Globus pallidus (tissue), 1 donor: ENCODE measurements around the gene ABI1.

ENCODE experiments used
- DNase-seq: peaks from one replicate; pipeline ENCODE4 v3.0.0-alpha.2; 2015; ENCODE audit warnings: low spot score

Gene ABI1

DNA sequence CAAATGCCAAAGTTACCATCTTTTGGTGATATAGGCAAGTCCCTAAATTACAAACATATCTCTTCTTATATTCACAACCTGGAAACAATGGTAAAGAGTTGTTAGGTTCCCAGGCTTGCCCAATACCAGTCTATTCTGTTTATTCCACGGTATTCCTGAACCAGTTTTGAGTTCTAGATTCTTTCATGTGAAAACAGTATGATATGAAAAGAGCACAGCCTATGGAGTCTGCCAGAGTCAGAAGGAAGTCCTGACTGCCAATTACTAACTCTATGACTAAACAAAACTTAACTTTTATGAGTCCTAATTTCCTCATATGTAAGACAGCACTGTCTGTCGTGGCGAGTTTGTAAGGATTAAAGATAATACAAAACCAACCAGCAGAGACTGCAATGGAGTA lies 5.6 kb downstream of the ABI1 start:
- no peak for DNase-seq

DNA sequence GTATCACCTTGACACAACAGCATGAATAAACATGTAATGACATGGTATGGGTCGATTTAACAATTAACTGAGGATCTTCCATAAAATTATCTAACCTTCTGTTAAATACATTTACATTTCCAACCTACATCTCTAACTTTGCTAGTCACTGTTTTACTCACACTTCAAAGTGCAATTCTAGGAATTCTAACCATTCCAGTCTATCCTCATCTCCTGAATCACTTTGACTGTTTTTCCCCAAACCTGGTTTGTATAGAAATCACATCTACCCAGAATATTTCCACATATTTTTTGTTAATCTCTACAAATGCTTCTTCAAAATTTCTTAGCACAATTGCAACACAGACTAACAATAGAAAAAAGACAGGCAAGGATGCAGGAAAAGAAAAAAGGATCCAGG lies 6.2 kb downstream of the ABI1 start:
- no peak for DNase-seq

- DNase-seq: no peak
Observed at GRCh38 chr10:26844396-26844975, 16.3 kb downstream of the ABI1 start.

GRCh38 chr10:26843736-26844135 lies 17.0 kb downstream of the ABI1 start:
- DNase-seq: no peak

- DNase-seq: no peak
Observed at GRCh38 chr10:26841733-26842317, 18.9 kb downstream of the ABI1 start.

DNA sequence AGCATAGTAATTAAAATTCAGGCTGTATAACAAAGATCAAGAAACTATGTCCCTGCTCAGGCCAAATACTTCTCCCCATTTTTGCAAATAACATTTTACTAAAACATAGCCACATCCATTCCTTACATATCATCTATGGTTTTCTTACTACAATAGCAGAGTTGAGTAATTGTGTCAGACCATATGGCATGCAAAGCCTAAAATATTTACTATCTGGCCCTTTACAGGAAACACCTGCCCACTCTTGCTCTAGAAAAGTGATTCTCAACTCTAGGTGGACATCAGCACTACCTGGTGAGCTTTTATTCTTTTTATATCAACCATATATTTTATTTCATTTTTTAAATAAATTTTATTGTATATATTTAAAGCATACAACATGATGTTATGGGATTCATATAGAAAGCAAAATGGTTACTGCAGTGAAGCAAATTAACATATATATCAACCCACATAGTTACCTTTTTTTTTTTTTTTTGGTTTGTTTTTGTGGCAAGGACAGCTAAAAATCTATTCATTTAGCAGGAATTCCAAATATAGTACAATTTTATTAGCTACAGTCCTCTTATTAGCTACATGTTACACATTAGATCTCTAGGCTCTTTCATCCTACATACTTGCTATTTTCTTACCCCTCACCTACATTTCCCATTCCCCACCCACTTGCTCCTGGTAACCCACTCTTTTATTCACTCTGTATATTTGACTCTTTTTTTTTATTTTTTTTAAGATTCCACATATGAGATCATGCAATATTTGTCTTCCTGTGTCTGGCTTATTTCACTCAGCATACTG lies 19.6 kb downstream of the ABI1 start:
- DNase-seq: no peak

DNA sequence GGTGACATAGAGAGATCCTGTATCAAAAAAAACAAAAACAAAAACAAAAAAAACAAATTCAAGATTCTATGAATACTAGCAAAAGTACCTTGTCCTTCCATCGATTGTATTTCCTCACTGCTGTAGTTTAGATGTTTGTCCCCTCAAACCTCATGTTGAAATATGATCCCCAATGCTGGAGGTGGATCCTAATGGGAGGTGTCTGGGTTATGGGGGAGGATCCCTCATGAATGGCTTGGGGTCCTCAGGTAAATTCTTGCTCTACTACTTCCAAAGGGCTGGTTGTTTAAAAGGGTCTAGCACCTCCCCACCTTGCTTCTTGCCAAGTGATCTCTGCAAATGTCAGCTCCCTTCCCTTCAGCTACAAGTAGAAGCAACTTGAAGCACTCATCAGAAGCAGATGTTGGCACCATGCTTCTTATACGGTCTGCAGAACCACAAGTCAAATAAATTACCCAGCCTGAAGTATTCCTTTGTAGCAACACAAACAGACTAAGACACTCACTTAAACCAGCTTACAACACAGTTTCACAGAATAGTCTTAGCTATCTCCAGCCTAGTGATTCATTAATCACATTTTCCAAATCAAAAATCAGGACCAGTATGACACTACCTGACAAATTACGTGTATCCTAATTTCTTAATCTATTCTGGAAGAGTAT lies 20.7 kb downstream of the ABI1 start:
- DNase-seq: no peak

GRCh38 chr10:26837139-26837538 lies 23.6 kb downstream of the ABI1 start:
- DNase-seq: no peak

DNA sequence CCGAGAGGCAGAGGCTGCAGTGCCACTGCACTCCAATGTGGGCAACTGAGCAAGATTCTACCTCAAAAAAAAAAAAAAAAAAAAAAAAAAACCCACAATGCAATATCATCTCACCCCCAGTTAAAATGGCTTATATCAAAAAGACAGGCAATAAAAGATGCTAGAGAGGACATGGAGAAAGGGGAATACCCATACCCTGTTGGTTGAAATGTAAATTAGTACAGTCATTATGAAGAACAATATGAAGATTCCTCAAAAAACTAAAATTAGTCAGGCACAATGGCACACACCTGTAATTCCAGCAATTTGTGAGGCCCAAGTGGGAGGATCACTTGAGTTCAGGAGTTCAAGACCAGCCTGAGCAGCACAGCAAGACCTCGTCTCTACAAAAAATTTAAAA lies 25.7 kb downstream of the ABI1 start:
- no peak for DNase-seq

- no peak for DNase-seq
Observed at GRCh38 chr10:26832960-26833359, 27.8 kb downstream of the ABI1 start.

DNA sequence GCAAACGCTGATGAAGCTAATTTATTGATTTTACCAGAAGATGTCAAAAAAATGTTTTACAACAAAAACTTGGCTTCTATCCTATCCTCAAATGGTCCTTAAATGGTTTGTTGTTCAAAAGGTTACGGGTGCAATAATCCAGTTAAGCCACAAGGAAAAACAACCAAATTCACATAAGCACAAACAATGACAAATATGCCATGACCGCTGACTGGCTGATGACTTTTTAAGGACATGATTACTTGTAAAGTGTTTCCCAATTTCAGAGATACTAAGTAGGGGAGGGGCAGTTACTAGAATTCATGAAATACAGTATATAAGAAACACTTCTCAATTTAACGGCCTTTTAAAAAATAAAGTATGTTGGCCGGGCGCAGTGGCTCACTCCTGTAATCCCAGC lies 28.8 kb downstream of the ABI1 start:
- no peak for DNase-seq

DNA sequence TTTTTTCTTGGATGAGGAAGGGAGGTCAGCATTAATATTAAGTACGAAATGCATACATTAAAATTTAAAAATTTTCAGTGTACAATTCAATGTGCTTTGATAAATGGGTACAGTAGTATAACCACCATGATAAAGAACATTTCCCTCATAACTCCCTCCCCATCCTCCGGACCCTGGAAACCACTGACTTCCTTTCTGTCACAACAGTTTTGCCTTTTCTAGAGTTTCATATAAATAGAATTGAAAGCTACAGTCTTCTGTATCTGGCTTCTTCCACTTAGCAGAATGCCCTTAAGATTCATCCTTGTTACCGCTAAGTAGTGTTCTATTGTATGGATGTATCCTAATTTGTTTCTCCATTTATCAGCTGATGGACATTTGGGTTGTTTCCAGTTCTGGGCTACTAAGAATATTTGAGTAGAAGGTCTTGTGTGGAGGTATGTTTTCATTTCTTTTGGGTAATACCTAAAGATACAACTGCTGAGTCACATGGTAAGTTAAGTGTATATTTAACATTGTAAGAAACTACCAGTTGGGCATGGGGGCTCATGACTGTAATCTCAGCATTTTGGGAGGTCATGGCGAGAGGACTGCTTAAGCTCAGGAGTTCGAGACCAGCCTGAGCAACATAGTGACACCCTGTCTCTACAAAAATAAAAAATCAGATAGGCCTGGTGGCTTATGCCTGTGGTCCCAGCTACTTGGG lies 30.8 kb downstream of the ABI1 start:
- no peak for DNase-seq

DNA sequence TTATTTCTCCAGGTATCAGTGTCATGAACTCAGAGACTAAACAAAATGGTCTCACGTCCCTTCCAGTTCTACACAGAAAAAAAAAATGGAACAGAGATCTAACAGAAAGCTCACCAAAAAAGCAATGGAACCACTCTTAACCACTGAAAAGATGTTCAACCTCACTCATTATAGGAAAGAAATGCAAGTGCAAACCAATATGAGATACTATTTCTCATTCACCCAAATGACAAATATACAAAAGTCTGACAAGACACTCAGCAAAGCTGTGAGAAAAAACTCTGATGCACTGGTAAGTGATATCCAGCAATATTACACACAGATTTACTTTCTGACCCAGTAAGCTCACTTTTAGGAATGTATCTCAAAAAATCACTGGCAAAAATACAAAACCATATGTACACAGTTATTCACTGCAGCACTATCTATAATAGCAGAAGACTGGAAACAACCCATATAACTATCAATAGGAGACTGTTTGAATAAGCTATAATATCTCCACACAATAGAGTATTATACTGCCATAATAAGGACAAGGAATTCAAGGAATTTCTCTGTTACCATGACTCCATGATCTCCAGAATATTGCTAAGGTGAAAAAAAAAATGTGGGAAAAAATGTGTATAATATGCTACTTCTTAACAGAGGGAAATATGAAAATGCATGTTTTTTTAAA lies 36.6 kb downstream of the ABI1 start:
- no peak for DNase-seq

- DNase-seq: no peak
Observed at GRCh38 chr10:26821699-26822570, 38.8 kb downstream of the ABI1 start.

GRCh38 chr10:26815500-26815899 lies 45.3 kb downstream of the ABI1 start:
- DNase-seq: no peak

- no peak for DNase-seq
Observed at GRCh38 chr10:26810435-26811026, 50.2 kb downstream of the ABI1 start.

GRCh38 chr10:26809973-26810372 lies 50.8 kb downstream of the ABI1 start:
- no peak for DNase-seq

DNA sequence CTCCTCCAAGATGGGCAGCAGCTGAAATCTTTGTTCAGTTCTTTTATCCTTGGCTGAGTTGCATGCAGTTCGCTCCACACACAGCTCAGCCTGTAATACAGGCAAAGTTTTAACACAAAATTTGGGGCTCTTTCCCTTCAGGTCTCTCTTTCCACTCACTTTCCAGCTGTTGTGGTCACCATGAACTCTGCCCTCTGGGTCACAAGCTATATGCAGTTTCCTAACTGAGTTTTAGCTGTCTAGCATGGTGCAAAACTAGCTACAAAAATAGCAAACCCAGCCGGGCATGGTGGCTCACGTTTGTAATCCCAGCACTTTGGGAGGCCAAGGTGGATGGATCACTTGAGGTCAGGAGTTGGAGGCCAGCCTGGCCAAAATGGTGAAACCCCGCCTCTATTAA lies 53.2 kb downstream of the ABI1 start:
- no peak for DNase-seq

DNA sequence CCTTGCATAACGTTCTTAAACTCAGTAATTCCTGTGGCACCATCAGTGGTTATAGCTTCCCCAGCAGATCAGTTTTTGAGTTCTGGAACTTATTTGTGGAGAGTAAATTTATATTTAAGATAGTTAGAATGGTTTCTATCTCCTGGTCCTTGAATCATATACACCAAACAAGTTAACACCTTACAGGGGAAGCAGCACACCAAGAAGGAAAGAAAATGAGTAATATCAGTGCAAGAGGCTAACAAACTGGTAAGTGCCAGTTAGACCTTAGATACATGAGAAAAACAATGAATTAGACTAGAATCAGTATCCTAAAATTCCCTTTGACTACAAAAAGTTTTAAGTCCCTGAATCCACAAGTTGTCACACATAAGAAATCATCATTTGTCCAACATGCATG lies 54.2 kb downstream of the ABI1 start:
- no peak for DNase-seq

DNA sequence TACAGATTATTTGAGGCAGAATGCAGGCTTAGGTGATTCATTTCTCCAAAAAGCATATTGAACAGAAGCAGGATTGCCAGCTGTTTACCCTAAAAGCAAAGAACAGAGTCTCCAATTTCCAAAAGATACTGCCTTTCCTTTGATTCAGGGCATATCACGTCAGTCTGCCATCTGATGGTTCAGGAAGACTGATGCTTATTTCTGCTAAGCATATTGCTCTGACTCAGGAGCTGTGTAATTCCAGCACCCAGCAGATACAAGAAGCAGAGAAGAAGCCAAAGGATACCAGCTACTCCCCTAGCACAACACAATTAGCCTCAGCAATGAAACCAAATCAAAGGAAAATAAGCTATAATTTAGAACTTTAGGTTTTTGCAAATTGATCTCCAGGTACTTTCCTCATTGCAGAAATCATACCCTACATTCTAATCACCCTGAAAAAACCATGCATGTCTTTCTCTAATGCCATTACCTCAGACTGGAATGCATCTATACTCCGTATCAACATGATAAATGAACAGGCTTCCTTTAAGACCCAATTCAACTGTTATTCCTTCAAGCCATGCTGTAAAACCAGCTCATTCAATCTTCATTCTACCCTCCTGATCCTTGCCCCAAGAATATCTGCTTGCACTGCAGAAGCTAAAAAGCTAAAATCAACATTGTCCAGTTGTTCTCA lies 55.1 kb downstream of the ABI1 start:
- no peak for DNase-seq
